ENCODE results near the gene HCN1.

- TF ChIP-seq RAD21 (conservative IDR thresholded peaks at IDR 0.05 in 1 of 2, IDR thresholded peaks at IDR 0.05 in 1 of 2) (no peak), POLR2A (IDR thresholded peaks at IDR 0.05; ENCODE audit: low read length) (no peak), RNF2 (IDR thresholded peaks at IDR 0.05; ENCODE audit: borderline replicate concordance, low read depth) (no peak), JUNB (IDR thresholded peaks at IDR 0.05) (no peak)
- TF ChIP-seq, protein P1, sequence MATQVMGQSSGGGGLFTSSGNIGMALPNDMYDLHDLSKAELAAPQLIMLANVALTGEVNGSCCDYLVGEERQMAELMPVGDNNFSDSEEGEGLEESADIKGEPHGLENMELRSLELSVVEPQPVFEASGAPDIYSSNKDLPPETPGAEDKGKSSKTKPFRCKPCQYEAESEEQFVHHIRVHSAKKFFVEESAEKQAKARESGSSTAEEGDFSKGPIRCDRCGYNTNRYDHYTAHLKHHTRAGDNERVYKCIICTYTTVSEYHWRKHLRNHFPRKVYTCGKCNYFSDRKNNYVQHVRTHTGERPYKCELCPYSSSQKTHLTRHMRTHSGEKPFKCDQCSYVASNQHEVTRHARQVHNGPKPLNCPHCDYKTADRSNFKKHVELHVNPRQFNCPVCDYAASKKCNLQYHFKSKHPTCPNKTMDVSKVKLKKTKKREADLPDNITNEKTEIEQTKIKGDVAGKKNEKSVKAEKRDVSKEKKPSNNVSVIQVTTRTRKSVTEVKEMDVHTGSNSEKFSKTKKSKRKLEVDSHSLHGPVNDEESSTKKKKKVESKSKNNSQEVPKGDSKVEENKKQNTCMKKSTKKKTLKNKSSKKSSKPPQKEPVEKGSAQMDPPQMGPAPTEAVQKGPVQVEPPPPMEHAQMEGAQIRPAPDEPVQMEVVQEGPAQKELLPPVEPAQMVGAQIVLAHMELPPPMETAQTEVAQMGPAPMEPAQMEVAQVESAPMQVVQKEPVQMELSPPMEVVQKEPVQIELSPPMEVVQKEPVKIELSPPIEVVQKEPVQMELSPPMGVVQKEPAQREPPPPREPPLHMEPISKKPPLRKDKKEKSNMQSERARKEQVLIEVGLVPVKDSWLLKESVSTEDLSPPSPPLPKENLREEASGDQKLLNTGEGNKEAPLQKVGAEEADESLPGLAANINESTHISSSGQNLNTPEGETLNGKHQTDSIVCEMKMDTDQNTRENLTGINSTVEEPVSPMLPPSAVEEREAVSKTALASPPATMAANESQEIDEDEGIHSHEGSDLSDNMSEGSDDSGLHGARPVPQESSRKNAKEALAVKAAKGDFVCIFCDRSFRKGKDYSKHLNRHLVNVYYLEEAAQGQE (IDR thresholded peaks at IDR 0.05) = no peak
- TF ChIP-seq, protein P2, sequence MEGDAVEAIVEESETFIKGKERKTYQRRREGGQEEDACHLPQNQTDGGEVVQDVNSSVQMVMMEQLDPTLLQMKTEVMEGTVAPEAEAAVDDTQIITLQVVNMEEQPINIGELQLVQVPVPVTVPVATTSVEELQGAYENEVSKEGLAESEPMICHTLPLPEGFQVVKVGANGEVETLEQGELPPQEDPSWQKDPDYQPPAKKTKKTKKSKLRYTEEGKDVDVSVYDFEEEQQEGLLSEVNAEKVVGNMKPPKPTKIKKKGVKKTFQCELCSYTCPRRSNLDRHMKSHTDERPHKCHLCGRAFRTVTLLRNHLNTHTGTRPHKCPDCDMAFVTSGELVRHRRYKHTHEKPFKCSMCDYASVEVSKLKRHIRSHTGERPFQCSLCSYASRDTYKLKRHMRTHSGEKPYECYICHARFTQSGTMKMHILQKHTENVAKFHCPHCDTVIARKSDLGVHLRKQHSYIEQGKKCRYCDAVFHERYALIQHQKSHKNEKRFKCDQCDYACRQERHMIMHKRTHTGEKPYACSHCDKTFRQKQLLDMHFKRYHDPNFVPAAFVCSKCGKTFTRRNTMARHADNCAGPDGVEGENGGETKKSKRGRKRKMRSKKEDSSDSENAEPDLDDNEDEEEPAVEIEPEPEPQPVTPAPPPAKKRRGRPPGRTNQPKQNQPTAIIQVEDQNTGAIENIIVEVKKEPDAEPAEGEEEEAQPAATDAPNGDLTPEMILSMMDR (IDR thresholded peaks at IDR 0.05) = no peak
These were observed 41.0 kb upstream of the HCN1 start for GRCh38 chr5:45737153-45737552.

Data from A549 (cell line).